Measurements from ENCODE around the gene FMN1. TPM values are rescaled to one million over a fixed set of nuclear protein-coding genes. Genes with fewer than 3 reads are reported as not detected.
A peak's percentile ranks its signal among the peaks of the same experiment; 100 is the strongest.

FMN1 gene
- total RNA-seq, 6 donors from 2014 or later: 20.2 to 176 (median 53.8) TPM

DNA sequence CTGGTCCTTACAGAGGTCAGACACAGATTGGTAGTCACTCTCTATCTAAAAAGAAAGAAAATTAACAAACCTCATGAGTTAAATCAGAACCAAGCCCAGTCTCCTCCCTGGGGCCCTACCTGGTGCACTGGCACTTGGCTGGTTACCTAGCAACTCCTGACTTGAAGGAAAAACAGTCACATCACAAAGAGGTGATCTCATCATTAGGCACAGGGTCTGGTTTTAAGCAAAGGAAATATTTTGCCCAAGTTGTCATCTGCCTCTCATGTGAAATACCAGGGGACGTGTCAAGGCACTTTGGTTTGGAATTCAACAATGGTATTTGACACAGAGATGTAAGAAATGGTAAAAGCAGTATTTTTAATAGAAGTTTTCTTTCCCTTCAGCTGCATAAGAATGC lies 47.7 kb upstream of the FMN1 start:
- 59 to 61% methylated on average over 1 of the region's 1 CpG for WGBS, 2 donors
- no peak overlapping the region for H3K4me3 ChIP-seq
- no peaks in the 10 kb centered on the region for H3K9me3 ChIP-seq
- H3K4me1 ChIP-seq: no peaks in the 10 kb centered on the region
- ATAC-seq (ENCODE audit: low FRiP score in 2 of 2): peak in 1 of 2 donors; percentile 17
- DNase-seq: no peak
- TF ChIP-seq POLR2A (IDR thresholded peaks at IDR 0.05) (no peak), POLR2AphosphoS5 (IDR thresholded peaks at IDR 0.05) (no peak), EP300 (IDR thresholded peaks at IDR 0.05) (no peak)
- TF ChIP-seq, protein P1, sequence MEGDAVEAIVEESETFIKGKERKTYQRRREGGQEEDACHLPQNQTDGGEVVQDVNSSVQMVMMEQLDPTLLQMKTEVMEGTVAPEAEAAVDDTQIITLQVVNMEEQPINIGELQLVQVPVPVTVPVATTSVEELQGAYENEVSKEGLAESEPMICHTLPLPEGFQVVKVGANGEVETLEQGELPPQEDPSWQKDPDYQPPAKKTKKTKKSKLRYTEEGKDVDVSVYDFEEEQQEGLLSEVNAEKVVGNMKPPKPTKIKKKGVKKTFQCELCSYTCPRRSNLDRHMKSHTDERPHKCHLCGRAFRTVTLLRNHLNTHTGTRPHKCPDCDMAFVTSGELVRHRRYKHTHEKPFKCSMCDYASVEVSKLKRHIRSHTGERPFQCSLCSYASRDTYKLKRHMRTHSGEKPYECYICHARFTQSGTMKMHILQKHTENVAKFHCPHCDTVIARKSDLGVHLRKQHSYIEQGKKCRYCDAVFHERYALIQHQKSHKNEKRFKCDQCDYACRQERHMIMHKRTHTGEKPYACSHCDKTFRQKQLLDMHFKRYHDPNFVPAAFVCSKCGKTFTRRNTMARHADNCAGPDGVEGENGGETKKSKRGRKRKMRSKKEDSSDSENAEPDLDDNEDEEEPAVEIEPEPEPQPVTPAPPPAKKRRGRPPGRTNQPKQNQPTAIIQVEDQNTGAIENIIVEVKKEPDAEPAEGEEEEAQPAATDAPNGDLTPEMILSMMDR (IDR thresholded peaks at IDR 0.05): no peak
- H3K36me3 ChIP-seq: no peaks in the 10 kb centered on the region
- H3K27me3 ChIP-seq: no peaks in the 10 kb centered on the region
- no peak overlapping the region for H3K27ac ChIP-seq

- ATAC-seq (ENCODE audit: low FRiP score in 2 of 2) (no peak), DNase-seq (no peak)
- H3K4me3 ChIP-seq: no peak overlapping the region
- no peaks in the 10 kb centered on the region for H3K36me3 ChIP-seq
- H3K27me3 ChIP-seq: no peaks in the 10 kb centered on the region
- H3K4me1 ChIP-seq: no peaks in the 10 kb centered on the region
- H3K9me3 ChIP-seq: no peaks in the 10 kb centered on the region
- WGBS, 2 donors: 67 to 80% methylated on average over 4 of the region's 4 CpGs
- TF ChIP-seq, protein P1 (IDR thresholded peaks at IDR 0.05): no peak
- TF ChIP-seq POLR2A (IDR thresholded peaks at IDR 0.05) (no peak), POLR2AphosphoS5 (IDR thresholded peaks at IDR 0.05) (no peak), EP300 (IDR thresholded peaks at IDR 0.05) (no peak)
- H3K27ac ChIP-seq: no peak overlapping the region
These were observed 42.5 kb upstream of the FMN1 start for GRCh38 chr15:33236841-33237509.

- WGBS, 2 donors: 39 to 43% methylated on average over 5 of the region's 5 CpGs
- Histone ChIP-seq H3K4me3 (no peak overlapping the region), H3K27me3 (no peaks in the 10 kb centered on the region), H3K4me1 (no peaks in the 10 kb centered on the region), H3K9me3 (no peaks in the 10 kb centered on the region), H3K27ac (no peak overlapping the region), H3K36me3 (no peaks in the 10 kb centered on the region)
- TF ChIP-seq, protein P1 (IDR thresholded peaks at IDR 0.05): peak in 3 of 6 experiments; percentile 29 to 43 (median 35)
- no peak for TF ChIP-seq EP300 (IDR thresholded peaks at IDR 0.05)
- DNase-seq: no peak
- ATAC-seq (ENCODE audit: low FRiP score in 2 of 2): no peak
These were observed 39.5 kb upstream of the FMN1 start for GRCh38 chr15:33234020-33234461.

DNA sequence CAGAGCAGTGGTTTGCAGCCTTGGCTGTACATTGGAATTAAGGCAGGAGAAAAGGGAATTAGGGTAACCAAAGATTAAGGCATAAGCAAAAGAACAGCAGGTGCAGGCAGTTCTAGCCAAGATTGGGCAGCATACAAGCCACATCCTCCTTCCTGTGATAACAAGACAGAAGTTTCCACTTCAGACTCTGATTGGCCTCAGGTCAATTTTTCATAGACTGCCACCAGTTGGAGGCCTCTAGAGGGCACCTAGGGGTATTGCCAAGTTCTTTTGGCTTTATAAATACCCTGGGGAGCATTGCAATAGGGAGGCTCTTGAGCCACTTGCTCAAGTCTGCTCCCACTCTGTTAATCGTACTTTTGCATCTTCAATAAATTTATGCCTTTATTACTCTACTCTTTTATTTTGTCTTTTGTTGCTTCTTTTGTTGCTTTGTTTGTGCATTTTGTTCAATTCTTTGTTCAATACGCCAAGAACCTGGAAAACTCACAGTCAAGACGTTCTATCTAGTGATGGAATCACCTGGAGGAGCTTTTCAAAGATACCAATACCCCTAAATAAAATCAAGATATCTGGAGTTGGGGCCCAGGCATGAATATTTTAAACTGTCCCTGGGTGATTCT lies 32.2 kb upstream of the FMN1 start:
- no peaks in the 10 kb centered on the region for H3K9me3 ChIP-seq
- H3K27me3 ChIP-seq: no peaks in the 10 kb centered on the region
- no peak overlapping the region for H3K27ac ChIP-seq
- TF ChIP-seq EP300 (IDR thresholded peaks at IDR 0.05): no peak
- TF ChIP-seq, protein P1 (IDR thresholded peaks at IDR 0.05): peak in 5 of 6 experiments; percentile 25 to 56 (median 45)
- no peaks in the 10 kb centered on the region for H3K36me3 ChIP-seq
- WGBS, 2 donors: 75 to 78% methylated on average over 3 of the region's 3 CpGs
- ATAC-seq (ENCODE audit: low FRiP score in 2 of 2) (peak; percentile 57 to 76), DNase-seq (peak in 1 of 2 donors; percentile 73)
- no peak overlapping the region for H3K4me3 ChIP-seq
- no peaks in the 10 kb centered on the region for H3K4me1 ChIP-seq

- no peak overlapping the region for H3K4me3 ChIP-seq
- ATAC-seq (ENCODE audit: low FRiP score in 2 of 2): no peak
These were observed 23.6 kb upstream of the FMN1 start for GRCh38 chr15:33218071-33218491.

More at GRCh38 chr15:33218071-33218491, 23.6 kb upstream of the FMN1 start:
- Histone ChIP-seq H3K27me3 (no peaks in the 10 kb centered on the region), H3K36me3 (no peaks in the 10 kb centered on the region), H3K9me3 (no peaks in the 10 kb centered on the region), H3K27ac (no peak overlapping the region), H3K4me1 (no peaks in the 10 kb centered on the region)
- TF ChIP-seq EP300 (IDR thresholded peaks at IDR 0.05) (no peak), POLR2AphosphoS5 (IDR thresholded peaks at IDR 0.05) (no peak), POLR2A (IDR thresholded peaks at IDR 0.05) (no peak)
- TF ChIP-seq, protein P1 (IDR thresholded peaks at IDR 0.05): no peak
- no peak for DNase-seq
- 80 to 95% methylated on average over 2 of the region's 2 CpGs for WGBS, 2 donors

Data from upper lobe of left lung (tissue), 6 donors.